CD14-positive monocyte (primary cell): ENCODE data around the gene PDE4D. TPM values are rescaled to one million over a fixed set of nuclear protein-coding genes. Genes with fewer than 3 reads are reported as not detected.

Experiments
- DNase-seq, 3 donors: peaks; one replicate each; pipeline ENCODE4 v3.0.0-alpha.2; 2011 to 2022
- H2AFZ ChIP-seq: 2 replicates; pipeline ENCODE4 v1.6.0; 2012; ENCODE audit warnings: mild to moderate bottlenecking, low read depth, low read length, inconsistent platforms; ENCODE audit not compliant: insufficient read depth, poor library complexity, severe bottlenecking
- H3K27ac ChIP-seq, 2 donors: 1 replicate in 1 of 2; 2 replicates in 1 of 2; pipeline ENCODE4 v1.5.1; 2012 to 2013; ENCODE audit warnings: low read length in 2 of 2, control low read depth in 1 of 2, inconsistent platforms in 1 of 2, low read depth in 1 of 2, mild to moderate bottlenecking in 1 of 2
- H3K27me3 ChIP-seq, 2 donors: one replicate each; pipeline versions ENCODE4 v1.6.0 to v1.6.1; 2011 to 2013; ENCODE audit warnings: low read length in 2 of 2; ENCODE audit not compliant: control insufficient read depth in 2 of 2, insufficient read depth in 2 of 2
- H3K36me3 ChIP-seq, 2 donors: replicated peaks in 1 of 2; 1 replicate in 1 of 2; 2 replicates in 1 of 2; pipeline versions ENCODE4 v1.5.1 to v1.6.1; 2012 to 2013; ENCODE audit warnings: low read length in 2 of 2, control low read depth in 1 of 2, inconsistent platforms in 1 of 2, mild to moderate bottlenecking in 1 of 2; ENCODE audit not compliant: insufficient read depth in 2 of 2, control insufficient read depth in 1 of 2
- H3K4me1 ChIP-seq, 2 donors: 1 replicate in 1 of 2; 2 replicates in 1 of 2; pipeline versions ENCODE4 v1.5.1 to v1.6.1; 2012 to 2013; ENCODE audit warnings: low read length in 2 of 2, control low read depth in 1 of 2, inconsistent platforms in 1 of 2, mild to moderate bottlenecking in 1 of 2, moderate library complexity in 1 of 2; ENCODE audit not compliant: insufficient read depth in 2 of 2, control insufficient read depth in 1 of 2
- H3K4me2 ChIP-seq: replicated peaks from 2 replicates; pipeline ENCODE3; 2012; ENCODE audit warnings: low read length, moderate library complexity, mild to moderate bottlenecking; ENCODE audit not compliant: poor library complexity, severe bottlenecking; ENCODE audit errors: extremely low read depth
- H3K4me3 ChIP-seq, 3 experiments: fragments of 200-600 bp in 1 of 3; sonication (generic) in 1 of 3; replicated peaks in 1 of 3; 1 replicate in 2 of 3; 2 replicates in 1 of 3; pipeline ENCODE4 v1.5.1; 2011 to 2013; ENCODE audit warnings: low read length in 3 of 3, mild to moderate bottlenecking in 3 of 3, control low read depth in 2 of 3, low read depth in 2 of 3, inconsistent platforms in 1 of 3, moderate library complexity in 1 of 3
- H3K79me2 ChIP-seq: 2 replicates; pipeline ENCODE4 v1.6.0; 2012; ENCODE audit warnings: mild to moderate bottlenecking, control low read depth, inconsistent platforms, low read length, moderate library complexity; ENCODE audit not compliant: insufficient read depth
- H3K9ac ChIP-seq: 2 replicates; pipeline ENCODE4 v1.6.0; 2017; ENCODE audit warnings: low read length, mild to moderate bottlenecking; ENCODE audit not compliant: insufficient read depth, poor library complexity, severe bottlenecking
- H3K9me3 ChIP-seq, 2 donors: replicated peaks in 1 of 2; 1 replicate in 1 of 2; 2 replicates in 1 of 2; pipeline versions ENCODE4 v1.5.1 to v1.6.1; 2012 to 2013; ENCODE audit warnings: low read length in 2 of 2, control low read depth in 1 of 2; ENCODE audit not compliant: control insufficient read depth in 1 of 2, insufficient read depth in 1 of 2
- H4K20me1 ChIP-seq: 2 replicates; pipeline ENCODE4 v1.6.0; 2012; ENCODE audit warnings: mild to moderate bottlenecking, low read length, control low read depth, moderate library complexity; ENCODE audit not compliant: insufficient read depth
- H3K27ac Mint-ChIP-seq, 7 donors: one replicate each; pipeline ENCODE4 v1.8.0; 2020; ENCODE audit warnings: mild to moderate bottlenecking in 7 of 7, mixed read lengths in 7 of 7, moderate library complexity in 6 of 7, inconsistent platforms in 2 of 7
- H3K27me3 Mint-ChIP-seq, 3 donors: one replicate each; pipeline ENCODE4 v1.8.0; 2021 to 2022; ENCODE audit warnings: low read depth in 3 of 3, mild to moderate bottlenecking in 3 of 3, mixed read lengths in 3 of 3, moderate library complexity in 3 of 3, inconsistent platforms in 1 of 3
- H3K36me3 Mint-ChIP-seq, 2 donors: one replicate each; pipeline ENCODE4 v1.8.0; 2020; ENCODE audit warnings: mixed read lengths in 2 of 2, inconsistent platforms in 1 of 2, mild to moderate bottlenecking in 1 of 2
- H3K4me1 Mint-ChIP-seq: one replicate; pipeline ENCODE4 v1.8.0; 2020; ENCODE audit warnings: mild to moderate bottlenecking, mixed read lengths
- H3K4me3 Mint-ChIP-seq, 2 donors: one replicate each; pipeline ENCODE4 v1.8.0; 2020; ENCODE audit warnings: mild to moderate bottlenecking in 2 of 2, mixed read lengths in 2 of 2, moderate library complexity in 1 of 2
- H3K9me3 Mint-ChIP-seq, 7 donors: one replicate each; pipeline ENCODE4 v1.8.0; 2020 to 2022; ENCODE audit warnings: mixed read lengths in 7 of 7, mild to moderate bottlenecking in 6 of 7, moderate library complexity in 6 of 7, inconsistent platforms in 2 of 7
- CTCF ChIP-seq: fragments of 200-600 bp; IDR thresholded peaks from one replicate; pipeline ENCODE4 v1.8.0; 2022; ENCODE audit warnings: antibody characterized with exemption, mild to moderate bottlenecking
- WGBS: methylation state at CpG from one replicate; pipeline ENCODE4 v1.1.5; 2013; ENCODE audit warnings: missing lambda C conversion rate; ENCODE audit not compliant: insufficient coverage; 5-methylcytosine and 5-hydroxymethylcytosine counted together
- intact Hi-C, 2 donors: fragments of 100-400 bp; cut with micrococcal nuclease; formaldehyde crosslinking; loops; one replicate each; pipeline versions ENCODE4 v1.15.0 to v1.15.1; 2023
- polyA plus RNA-seq, 3 donors: library from polyadenylated mRNA; depleted of rRNA in 1 of 3; unstranded in 2 of 3; stranded (reverse) in 1 of 3; fragments of 300-500 nt in 2 of 3; fragments of >200 nt in 1 of 3; fragmentation: Illumina TruSeq in 2 of 3; gene quantifications; 1 replicate in 2 of 3; 2 replicates in 1 of 3; pipeline ENCODE4 v1.2.3, GENCODE V29; 2012 to 2021

The PDE4D gene
- polyA plus RNA-seq, 3 donors: 1.9 to 3.4 (median 2.8) TPM

GRCh38 chr5:59051951-59052350 is 841.6 kb downstream of the PDE4D start:
- no peaks in the 10 kb centered on the region for H3K27me3 ChIP-seq
- H2AFZ ChIP-seq: no peak overlapping the region
- H3K9me3 Mint-ChIP-seq: peaks cover 0 to 2% (median 0%) of the 10 kb centered on the region in 7 donors
- no peak overlapping the region for H3K4me3 Mint-ChIP-seq
- H3K36me3 ChIP-seq: no peaks in the 10 kb centered on the region
- intact Hi-C loops: no loop called here
- no peak overlapping the region for H3K4me2 ChIP-seq
- H3K27ac ChIP-seq: no peak overlapping the region
- no peaks in the 10 kb centered on the region for H3K27me3 Mint-ChIP-seq
- H3K79me2 ChIP-seq: no peaks in the 10 kb centered on the region
- no peak for TF ChIP-seq CTCF
- WGBS: 91% methylated on average over 3 of the region's 3 CpGs
- H3K4me3 ChIP-seq: no peak overlapping the region
- no peaks in the 10 kb centered on the region for H4K20me1 ChIP-seq
- no peaks in the 10 kb centered on the region for H3K4me1 Mint-ChIP-seq
- no peak overlapping the region for H3K9ac ChIP-seq
- H3K4me1 ChIP-seq: no peaks in the 10 kb centered on the region
- peaks cover 3 to 4% of the 10 kb centered on the region in 2 donors for H3K36me3 Mint-ChIP-seq
- no peaks in the 10 kb centered on the region for H3K9me3 ChIP-seq
- DNase-seq: no peak
- H3K27ac Mint-ChIP-seq: peak overlapping the region in 2 of 7 donors; percentile 13 to 28

- H3K4me3 Mint-ChIP-seq: no peak overlapping the region
- Histone ChIP-seq H3K36me3 (no peaks in the 10 kb centered on the region), H3K9ac (no peak overlapping the region), H3K79me2 (no peaks in the 10 kb centered on the region), H3K9me3 (no peaks in the 10 kb centered on the region), H3K4me2 (no peak overlapping the region), H3K27ac (no peak overlapping the region), H2AFZ (no peak overlapping the region), H4K20me1 (no peaks in the 10 kb centered on the region), H3K4me1 (no peaks in the 10 kb centered on the region), H3K4me3 (no peak overlapping the region), H3K27me3 (no peaks in the 10 kb centered on the region)
- TF ChIP-seq CTCF: no peak
- H3K27ac Mint-ChIP-seq: no peak overlapping the region
- H3K4me1 Mint-ChIP-seq: no peaks in the 10 kb centered on the region
- no peak for DNase-seq
- intact Hi-C loops: no loop called here
- no peaks in the 10 kb centered on the region for H3K36me3 Mint-ChIP-seq
- no peaks in the 10 kb centered on the region for H3K27me3 Mint-ChIP-seq
- peaks cover 0 to 2% (median 0%) of the 10 kb centered on the region in 7 donors for H3K9me3 Mint-ChIP-seq
- WGBS: no CpG with 5 or more reads among the region's 2 CpGs
These were observed 844.4 kb downstream of the PDE4D start for GRCh38 chr5:59049095-59049494.
